Panc1 (cell line): ENCODE measurements around the gene EXOC3L1.
A peak's percentile ranks its signal among the peaks of the same experiment; 100 is the strongest.

Experiments
- CTCF ChIP-seq: fragments of 450-650 bp; IDR thresholded peaks from 2 replicates; pipeline ENCODE4 v1.5.1; 2017; ENCODE audit warnings: mild to moderate bottlenecking
- POLR2AphosphoS5 ChIP-seq: IDR thresholded peaks from 2 replicates; pipeline ENCODE4 v1.6.1; 2012; ENCODE audit warnings: mild to moderate bottlenecking, low read depth, low read length, moderate library complexity
- REST ChIP-seq, 2 experiments: IDR thresholded peaks; 2 replicates each; pipeline ENCODE4 v1.6.1; 2011 to 2012; ENCODE audit warnings: low read depth in 2 of 2, control low read depth in 1 of 2, low read length in 1 of 2, mild to moderate bottlenecking in 1 of 2, moderate library complexity in 1 of 2; ENCODE audit not compliant: insufficient read depth in 1 of 2
- SIN3A ChIP-seq: IDR thresholded peaks from 2 replicates; pipeline ENCODE4 v1.6.1; 2012; ENCODE audit warnings: low read depth, mild to moderate bottlenecking, low read length, moderate library complexity, borderline replicate concordance; ENCODE audit not compliant: insufficient read depth

GRCh38 chr16:67199011-67199807 lies 9.3 kb upstream of the EXOC3L1 start, which contains the start of gene ELMO3:
- TF ChIP-seq CTCF (peak; percentile 62; the same call in 1 of the 2 replicates), POLR2AphosphoS5 (no peak), REST (IDR thresholded peaks at IDR 0.05; ENCODE audit: insufficient read depth in 1 of 2, low read depth in 2 of 2, low read length in 1 of 2) (no peak), SIN3A (no peak)
